ENCODE results near the gene YY1. TPM values are rescaled to one million over a fixed set of nuclear protein-coding genes. Genes with fewer than 3 reads are reported as not detected.
"Not testable (repeated sequence)": the region's sequence is repeated elsewhere in the genome, so short reads cannot be mapped to it uniquely, and the experiment has no call there.

Gene YY1
- polyA plus RNA-seq, 3 donors from 2014 or later, result 12.9 to 23.6 (median 15.9) TPM

GRCh38 chr14:100293497-100294212 is 54.7 kb downstream of the YY1 start:
- Mint-ChIP-seq H3K36me3 (peaks cover 0 to 3% (median 0%) of the 10 kb centered on the region in 3 donors), H3K27me3 (ENCODE audit: low read depth in 3 of 3) (peaks cover 0 to 2% (median 0%) of the 10 kb centered on the region in 3 donors), H3K4me3 (no peak overlapping the region), H3K4me1 (peaks cover 0 to 4% of the 10 kb centered on the region in 2 donors), H3K27ac (no peak overlapping the region), H3K9me3 (no peaks in the 10 kb centered on the region)
- no peak for DNase-seq

- H3K36me3 Mint-ChIP-seq, result peaks cover 0 to 3% (median 0%) of the 10 kb centered on the region in 3 donors
- no peak for DNase-seq
- peaks cover 0 to 2% (median 0%) of the 10 kb centered on the region in 3 donors for H3K27me3 Mint-ChIP-seq (ENCODE audit: low read depth in 3 of 3)
- H3K9me3 Mint-ChIP-seq, result no peaks in the 10 kb centered on the region
- no peak overlapping the region for H3K4me3 Mint-ChIP-seq
- H3K4me1 Mint-ChIP-seq, result peaks cover 0 to 4% of the 10 kb centered on the region in 2 donors
- H3K27ac Mint-ChIP-seq, result no peak overlapping the region
These were observed 55.4 kb downstream of the YY1 start for GRCh38 chr14:100294213-100294962.

- H3K9me3 Mint-ChIP-seq, result no peaks in the 10 kb centered on the region
- no peak for DNase-seq
- H3K27ac Mint-ChIP-seq, result no peak overlapping the region
These were observed 56.0 kb downstream of the YY1 start for GRCh38 chr14:100294963-100295330.

GRCh38 chr14:100295376-100296105 is 56.6 kb downstream of the YY1 start:
- Mint-ChIP-seq H3K36me3 (peaks cover 0 to 3% (median 3%) of the 10 kb centered on the region in 3 donors), H3K27me3 (ENCODE audit: low read depth in 3 of 3) (peaks cover 0 to 4% (median 0%) of the 10 kb centered on the region in 3 donors), H3K4me1 (peaks cover 0 to 6% of the 10 kb centered on the region in 2 donors), H3K4me3 (no peak overlapping the region), H3K9me3 (no peaks in the 10 kb centered on the region), H3K27ac (no peak overlapping the region)
- no peak for DNase-seq

More at GRCh38 chr14:100294963-100295330, 56.0 kb downstream of the YY1 start:
- Mint-ChIP-seq H3K36me3 (peaks cover 0 to 3% (median 3%) of the 10 kb centered on the region in 3 donors), H3K4me1 (peaks cover 0 to 6% of the 10 kb centered on the region in 2 donors), H3K4me3 (no peak overlapping the region), H3K27me3 (ENCODE audit: low read depth in 3 of 3) (peaks cover 0 to 4% (median 0%) of the 10 kb centered on the region in 3 donors)

- DNase-seq, result no peak
- H3K27me3 Mint-ChIP-seq (ENCODE audit: low read depth in 3 of 3), result peaks cover 0 to 4% (median 0%) of the 10 kb centered on the region in 3 donors
- H3K4me1 Mint-ChIP-seq, result peaks cover 0 to 6% of the 10 kb centered on the region in 2 donors
- H3K36me3 Mint-ChIP-seq, result peaks cover 0 to 3% (median 3%) of the 10 kb centered on the region in 3 donors
- peak overlapping the region in 1 of 6 donors; percentile 61 for H3K27ac Mint-ChIP-seq
- H3K9me3 Mint-ChIP-seq, result no peaks in the 10 kb centered on the region
- H3K4me3 Mint-ChIP-seq, result no peak overlapping the region
These were observed 57.2 kb downstream of the YY1 start for GRCh38 chr14:100296106-100296651.

- not testable (repeated sequence) for H3K36me3 Mint-ChIP-seq; H3K9me3 Mint-ChIP-seq; H3K27me3 Mint-ChIP-seq (ENCODE audit: low read depth in 3 of 3); H3K4me1 Mint-ChIP-seq; H3K4me3 Mint-ChIP-seq; DNase-seq
- peak overlapping the region in 2 of 6 donors; percentile 3 to 27 for H3K27ac Mint-ChIP-seq
These were observed 57.8 kb downstream of the YY1 start for GRCh38 chr14:100296729-100297128.

GRCh38 chr14:100297320-100298300 is 58.7 kb downstream of the YY1 start:
- no peak overlapping the region for H3K4me3 Mint-ChIP-seq
- peaks cover 0 to 4% (median 1%) of the 10 kb centered on the region in 3 donors for H3K27me3 Mint-ChIP-seq (ENCODE audit: low read depth in 3 of 3)
- peaks cover 0 to 9% of the 10 kb centered on the region in 2 donors for H3K4me1 Mint-ChIP-seq
- DNase-seq, result no peak
- peaks cover 0 to 3% (median 3%) of the 10 kb centered on the region in 3 donors for H3K36me3 Mint-ChIP-seq
- peak overlapping the region in 3 of 6 donors; percentile 3 to 34 (median 27) for H3K27ac Mint-ChIP-seq
- H3K9me3 Mint-ChIP-seq, result no peaks in the 10 kb centered on the region

- Mint-ChIP-seq H3K36me3 (peaks cover 0 to 3% (median 3%) of the 10 kb centered on the region in 3 donors), H3K27me3 (ENCODE audit: low read depth in 3 of 3) (peaks cover 0 to 4% (median 2%) of the 10 kb centered on the region in 3 donors), H3K4me3 (no peak overlapping the region), H3K9me3 (no peaks in the 10 kb centered on the region), H3K4me1 (peaks cover 0 to 14% of the 10 kb centered on the region in 2 donors), H3K27ac (no peak overlapping the region)
- no peak for DNase-seq
These were observed 59.8 kb downstream of the YY1 start for GRCh38 chr14:100298551-100299237.

GRCh38 chr14:100299238-100299560 is 60.3 kb downstream of the YY1 start:
- peaks cover 0 to 17% of the 10 kb centered on the region in 2 donors for H3K4me1 Mint-ChIP-seq
- DNase-seq, result no peak
- H3K27ac Mint-ChIP-seq, result no peak overlapping the region
- H3K36me3 Mint-ChIP-seq, result peaks cover 0 to 3% (median 3%) of the 10 kb centered on the region in 3 donors
- no peak overlapping the region for H3K4me3 Mint-ChIP-seq
- H3K9me3 Mint-ChIP-seq, result no peaks in the 10 kb centered on the region
- H3K27me3 Mint-ChIP-seq (ENCODE audit: low read depth in 3 of 3), result peaks cover 0 to 4% (median 2%) of the 10 kb centered on the region in 3 donors

- H3K4me1 Mint-ChIP-seq, result peaks cover 9 to 26% of the 10 kb centered on the region in 2 donors
- peaks cover 2 to 6% (median 4%) of the 10 kb centered on the region in 3 donors for H3K27me3 Mint-ChIP-seq (ENCODE audit: low read depth in 3 of 3)
- no peak for DNase-seq
- H3K36me3 Mint-ChIP-seq, result peaks cover 0 to 3% (median 3%) of the 10 kb centered on the region in 3 donors
- no peak overlapping the region for H3K4me3 Mint-ChIP-seq
- H3K9me3 Mint-ChIP-seq, result no peaks in the 10 kb centered on the region
- H3K27ac Mint-ChIP-seq, result no peak overlapping the region
These were observed 63.7 kb downstream of the YY1 start for GRCh38 chr14:100302616-100303015.

- H3K4me1 Mint-ChIP-seq, result peaks cover 9 to 25% of the 10 kb centered on the region in 2 donors
- no peak overlapping the region for H3K27ac Mint-ChIP-seq
- no peak for DNase-seq
- H3K9me3 Mint-ChIP-seq, result no peaks in the 10 kb centered on the region
- peaks cover 2 to 6% (median 4%) of the 10 kb centered on the region in 3 donors for H3K27me3 Mint-ChIP-seq (ENCODE audit: low read depth in 3 of 3)
- no peak overlapping the region for H3K4me3 Mint-ChIP-seq
- H3K36me3 Mint-ChIP-seq, result peaks cover 0 to 3% (median 3%) of the 10 kb centered on the region in 3 donors
These were observed 64.2 kb downstream of the YY1 start for GRCh38 chr14:100303179-100303578.

- Mint-ChIP-seq H3K27ac (peak overlapping the region in 1 of 6 donors; percentile 45), H3K9me3 (no peaks in the 10 kb centered on the region), H3K4me3 (no peak overlapping the region), H3K4me1 (peaks cover 9 to 25% of the 10 kb centered on the region in 2 donors), H3K36me3 (peaks cover 0 to 3% (median 0%) of the 10 kb centered on the region in 3 donors), H3K27me3 (ENCODE audit: low read depth in 3 of 3) (peaks cover 2 to 7% (median 4%) of the 10 kb centered on the region in 3 donors)
- DNase-seq, result no peak
These were observed 65.0 kb downstream of the YY1 start for GRCh38 chr14:100303925-100304324.

Measured in immature natural killer cell (primary cell).